Measurements from ENCODE around the gene TTN. TPM values are rescaled to one million over a fixed set of nuclear protein-coding genes. Genes with fewer than 3 reads are reported as not detected.
A peak's percentile ranks its signal among the peaks of the same experiment; 100 is the strongest.

The TTN gene
- total and polyA plus RNA-seq, 10 of the 15 experiments (the other 5 are each of a cell fraction or from before 2014, with no cell fraction given), result 0.15 to 9.0 (median 1.8) TPM

DNA sequence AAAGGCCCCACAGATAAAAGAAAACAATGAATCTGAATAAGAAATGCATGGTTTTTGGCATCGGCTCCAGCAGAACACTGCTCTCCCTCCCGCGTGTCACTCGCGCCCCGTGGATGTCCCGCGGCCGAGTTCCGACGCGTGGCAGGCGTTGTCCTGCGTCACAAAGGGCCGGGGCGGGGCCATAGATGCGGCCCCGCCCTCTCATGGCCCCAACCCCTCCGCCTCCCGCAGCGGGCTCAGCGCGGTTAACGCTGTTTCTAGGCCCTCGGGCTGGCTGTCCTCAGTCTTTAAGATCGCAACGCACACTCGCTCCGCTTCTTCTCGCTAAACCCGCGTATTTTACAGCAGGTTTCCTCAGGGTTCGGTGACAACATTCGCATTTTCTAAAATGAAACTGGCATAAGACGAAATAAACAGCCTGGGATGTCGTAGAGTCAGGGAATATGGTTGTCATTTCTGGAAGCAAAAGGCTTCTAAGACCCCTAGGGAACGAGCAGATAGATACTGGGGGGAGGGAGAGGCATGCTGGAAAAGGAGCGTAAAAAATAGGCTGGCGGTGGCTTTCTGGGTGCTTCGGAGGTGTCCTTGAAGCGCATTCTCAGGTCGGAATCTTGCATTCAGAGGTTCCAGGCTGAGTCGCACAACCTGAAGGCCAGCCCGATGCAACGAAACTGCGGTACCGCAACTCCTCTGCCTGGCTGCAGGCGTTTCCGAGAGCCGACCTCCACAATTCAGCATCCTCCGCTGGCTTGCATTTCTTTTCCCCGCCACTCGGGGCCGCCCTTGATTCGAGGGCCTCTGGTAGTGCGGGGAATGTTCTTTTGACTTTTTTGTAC, 328.6 kb downstream of the TTN start, which contains the start of gene FKBP7:
TSS of gene FKBP7 (minus strand) at position 162 of the 836 bp plus-strand sequence. CDS start at position 61, 101 bp downstream.
- SMC1A ChIA-PET (ENCODE audit: uncharacterized antibody, unreplicated experiment), result interaction anchor here (1.6 kb wide), 1 partner anchor 52 kb away, joined by 3 read pairs; no protein-coding TSS in a partner anchor
- H3K27ac ChIP-seq (ENCODE audit: control insufficient read depth, insufficient read depth), result peak within 1 kb of the TSS; percentile 88
- H3K4me3 ChIP-seq, result peak within 1 kb of the TSS; percentile 99
- peak within 1 kb of the TSS; percentile 98 for H2AFZ ChIP-seq (ENCODE audit: control insufficient read depth, low read depth, low read length)
- peak; percentile 75 for ATAC-seq
- RAD21 ChIA-PET (ENCODE audit: unreplicated experiment), result interaction anchor here (1.6 kb wide), 1 partner anchor 50 kb away, joined by 8 read pairs; no protein-coding TSS in a partner anchor
- intact Hi-C loops (cut with micrococcal nuclease; ENCODE audit: unreplicated experiment) (loop anchor here (1.0 to 10.0 kb wide), 4 partner anchors 27 to 436 kb away; partner anchors contain the start of genes PJVK and PRKRA), in situ Hi-C loops (cut with MboI) (no loop called here)
- peaks cover 7% of the 10 kb centered on the region; the same call in 1 of the 2 replicates for H3K4me1 ChIP-seq (ENCODE audit: control insufficient read depth, insufficient read depth, low read length)
- no peaks in the 10 kb centered on the region for H3K9me3 ChIP-seq (replicated peaks; ENCODE audit: control insufficient read depth, insufficient read depth, low read length)
- H3K27me3 ChIP-seq (replicated peaks in 1 of 2; ENCODE audit: control insufficient read depth in 2 of 2, insufficient read depth in 2 of 2, low read length in 1 of 2), result no peaks in the 10 kb centered on the region
- under 1% methylated on average over 55 of the region's 56 CpGs for WGBS (ENCODE audit: insufficient coverage, insufficient replicate concordance, low lambda C conversion rate, missing lambda C conversion rate)
- peak; percentile 33 for DNase-seq (ENCODE audit: low read depth, low spot score)
- H3K36me3 ChIP-seq (ENCODE audit: control insufficient read depth in 2 of 2, insufficient read depth in 2 of 2, low read length in 1 of 2), result no peaks in the 10 kb centered on the region
- H4K20me1 ChIP-seq (ENCODE audit: control insufficient read depth, insufficient read depth), result no peaks in the 10 kb centered on the region
- H3K4me2 ChIP-seq (ENCODE audit: control insufficient read depth, insufficient read depth), result peak within 1 kb of the TSS; percentile 97
- FAIRE-seq, result peak; percentile 92
- no TSS peak for BruUV-seq (replicated peaks)
- peak within 1 kb of the TSS; percentile 94 for H3K9ac ChIP-seq (ENCODE audit: control insufficient read depth, insufficient read depth, low read length)
- CTCF ChIA-PET, result interaction anchor here (1.1 to 1.8 kb wide), 3 partner anchors 17 to 50 kb away, joined by 3 to 10 read pairs (median 7); no protein-coding TSS in a partner anchor
- POLR2A ChIA-PET, result no interaction called here
- H3K79me2 ChIP-seq (ENCODE audit: control insufficient read depth, insufficient read depth, low read length), result peaks cover 34% of the 10 kb centered on the region
- TF ChIP-seq YY1 (IDR thresholded peaks at IDR 0.05; ENCODE audit: low read depth, low read length) (peak; percentile 54; the same call in 1 of the 2 replicates), BACH1 (IDR thresholded peaks at IDR 0.05; ENCODE audit: borderline replicate concordance) (peak; percentile 94), MTA3 (IDR thresholded peaks at IDR 0.05; ENCODE audit: borderline replicate concordance, low read length) (0 out of 2 replicates have a peak, but pooled peaks have one; percentile 18), RCOR1 (conservative IDR thresholded peaks at IDR 0.05; ENCODE audit: low read depth, low read length) (peak; percentile 87; the same call in 1 of the 2 replicates), TCF3 (IDR thresholded peaks at IDR 0.05; ENCODE audit: borderline replicate concordance, insufficient read depth, low read depth, low read length) (no peak), NFYA (IDR thresholded peaks at IDR 0.05; ENCODE audit: borderline replicate concordance, low read depth, low read length) (no peak), RAD21 (IDR thresholded peaks at IDR 0.05; ENCODE audit: insufficient read depth, low read depth, low read length) (peak; percentile 92), STAT1 (conservative IDR thresholded peaks at IDR 0.05) (no peak), SMARCA5 (IDR thresholded peaks at IDR 0.05) (peak; percentile 85), SMC3 (IDR thresholded peaks at IDR 0.05; ENCODE audit: borderline replicate concordance, low read length) (peak; percentile 53; the same call in 1 of the 2 replicates), CREB1 (IDR thresholded peaks at IDR 0.05; ENCODE audit: low read depth) (peak; percentile 93), ZZZ3 (IDR thresholded peaks at IDR 0.05; ENCODE audit: control insufficient read depth, insufficient read length, low read depth) (no peak), MEF2B (IDR thresholded peaks at IDR 0.05; ENCODE audit: partially characterized antibody, poor library complexity, severe bottlenecking) (peak; percentile 40), NRF1 (conservative IDR thresholded peaks at IDR 0.05; ENCODE audit: low read depth, low read length) (0 out of 2 replicates have a peak, but pooled peaks have one; percentile 2), DPF2 (IDR thresholded peaks at IDR 0.05) (peak; percentile 56; the same call in 1 of the 2 replicates)
- TF ChIP-seq, protein P1, sequence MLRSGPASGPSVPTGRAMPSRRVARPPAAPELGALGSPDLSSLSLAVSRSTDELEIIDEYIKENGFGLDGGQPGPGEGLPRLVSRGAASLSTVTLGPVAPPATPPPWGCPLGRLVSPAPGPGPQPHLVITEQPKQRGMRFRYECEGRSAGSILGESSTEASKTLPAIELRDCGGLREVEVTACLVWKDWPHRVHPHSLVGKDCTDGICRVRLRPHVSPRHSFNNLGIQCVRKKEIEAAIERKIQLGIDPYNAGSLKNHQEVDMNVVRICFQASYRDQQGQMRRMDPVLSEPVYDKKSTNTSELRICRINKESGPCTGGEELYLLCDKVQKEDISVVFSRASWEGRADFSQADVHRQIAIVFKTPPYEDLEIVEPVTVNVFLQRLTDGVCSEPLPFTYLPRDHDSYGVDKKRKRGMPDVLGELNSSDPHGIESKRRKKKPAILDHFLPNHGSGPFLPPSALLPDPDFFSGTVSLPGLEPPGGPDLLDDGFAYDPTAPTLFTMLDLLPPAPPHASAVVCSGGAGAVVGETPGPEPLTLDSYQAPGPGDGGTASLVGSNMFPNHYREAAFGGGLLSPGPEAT (IDR thresholded peaks at IDR 0.05; ENCODE audit: low read depth), result 0 out of 2 replicates have a peak, but pooled peaks have one; percentile 28
- TF ChIP-seq, protein P2, sequence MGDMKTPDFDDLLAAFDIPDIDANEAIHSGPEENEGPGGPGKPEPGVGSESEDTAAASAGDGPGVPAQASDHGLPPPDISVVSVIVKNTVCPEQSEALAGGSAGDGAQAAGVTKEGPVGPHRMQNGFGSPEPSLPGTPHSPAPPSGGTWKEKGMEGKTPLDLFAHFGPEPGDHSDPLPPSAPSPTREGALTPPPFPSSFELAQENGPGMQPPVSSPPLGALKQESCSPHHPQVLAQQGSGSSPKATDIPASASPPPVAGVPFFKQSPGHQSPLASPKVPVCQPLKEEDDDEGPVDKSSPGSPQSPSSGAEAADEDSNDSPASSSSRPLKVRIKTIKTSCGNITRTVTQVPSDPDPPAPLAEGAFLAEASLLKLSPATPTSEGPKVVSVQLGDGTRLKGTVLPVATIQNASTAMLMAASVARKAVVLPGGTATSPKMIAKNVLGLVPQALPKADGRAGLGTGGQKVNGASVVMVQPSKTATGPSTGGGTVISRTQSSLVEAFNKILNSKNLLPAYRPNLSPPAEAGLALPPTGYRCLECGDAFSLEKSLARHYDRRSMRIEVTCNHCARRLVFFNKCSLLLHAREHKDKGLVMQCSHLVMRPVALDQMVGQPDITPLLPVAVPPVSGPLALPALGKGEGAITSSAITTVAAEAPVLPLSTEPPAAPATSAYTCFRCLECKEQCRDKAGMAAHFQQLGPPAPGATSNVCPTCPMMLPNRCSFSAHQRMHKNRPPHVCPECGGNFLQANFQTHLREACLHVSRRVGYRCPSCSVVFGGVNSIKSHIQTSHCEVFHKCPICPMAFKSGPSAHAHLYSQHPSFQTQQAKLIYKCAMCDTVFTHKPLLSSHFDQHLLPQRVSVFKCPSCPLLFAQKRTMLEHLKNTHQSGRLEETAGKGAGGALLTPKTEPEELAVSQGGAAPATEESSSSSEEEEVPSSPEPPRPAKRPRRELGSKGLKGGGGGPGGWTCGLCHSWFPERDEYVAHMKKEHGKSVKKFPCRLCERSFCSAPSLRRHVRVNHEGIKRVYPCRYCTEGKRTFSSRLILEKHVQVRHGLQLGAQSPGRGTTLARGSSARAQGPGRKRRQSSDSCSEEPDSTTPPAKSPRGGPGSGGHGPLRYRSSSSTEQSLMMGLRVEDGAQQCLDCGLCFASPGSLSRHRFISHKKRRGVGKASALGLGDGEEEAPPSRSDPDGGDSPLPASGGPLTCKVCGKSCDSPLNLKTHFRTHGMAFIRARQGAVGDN (IDR thresholded peaks at IDR 0.05), result peak; percentile 80; the same call in 1 of the 2 replicates

Data from GM12878 (cell line).